Activated T-helper 17 cell treated with anti-CD3 and anti-CD28 coated beads, Interleukin-2, amount 50 U/mL, for 72 hours (primary cell): ENCODE measurements around the gene SHISA6. TPM values are rescaled to one million over a fixed set of nuclear protein-coding genes. Genes with fewer than 3 reads are reported as not detected.

Experiments
- ATAC-seq: fragments of 150-1000 bp; cut with Tn5 transposase; replicated peaks from 2 replicates; pipeline ENCODE4 v1.10.0; 2021; ENCODE audit warnings: mild to moderate bottlenecking, moderate library complexity
- H3K27ac Mint-ChIP-seq: one replicate; pipeline ENCODE4 v1.8.0; 2022; ENCODE audit warnings: mixed read lengths
- H3K27me3 Mint-ChIP-seq: one replicate; pipeline ENCODE4 v1.8.0; 2022; ENCODE audit warnings: mixed read lengths
- H3K36me3 Mint-ChIP-seq: one replicate; pipeline ENCODE4 v1.8.0; 2022; ENCODE audit warnings: low read depth, mild to moderate bottlenecking, mixed read lengths
- H3K4me1 Mint-ChIP-seq: one replicate; pipeline ENCODE4 v1.8.0; 2022; ENCODE audit warnings: mixed read lengths
- H3K4me3 Mint-ChIP-seq: one replicate; pipeline ENCODE4 v1.8.0; 2022; ENCODE audit warnings: mild to moderate bottlenecking, mixed read lengths
- H3K9me3 Mint-ChIP-seq: one replicate; pipeline ENCODE4 v1.8.0; 2022; ENCODE audit warnings: mixed read lengths
- total RNA-seq, 2 donors: library from RNA; stranded (reverse); gene quantifications; one replicate each; pipeline ENCODE4 v1.2.3, GENCODE V29; 2022

The SHISA6 gene
- total RNA-seq, 2 donors from 2014 or later: not detected

DNA sequence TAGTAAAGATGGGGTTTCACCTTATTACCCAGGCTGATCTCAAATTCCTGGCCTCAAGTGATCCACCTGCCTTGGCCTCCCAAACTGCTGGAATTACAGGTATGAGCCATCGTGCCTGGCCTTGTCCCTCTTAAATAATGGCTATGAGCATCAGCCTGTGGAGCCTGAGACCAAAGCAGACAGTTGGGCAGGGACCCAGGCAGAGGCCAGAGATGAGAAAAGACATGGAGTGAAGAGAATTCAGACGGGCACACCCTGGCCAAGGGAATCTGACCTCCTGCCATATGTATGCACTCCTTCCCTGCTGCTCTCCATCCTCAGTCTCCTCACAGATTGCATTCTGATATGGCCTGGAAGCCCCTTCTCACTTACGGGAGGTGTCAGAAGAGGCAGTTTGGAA is 258.9 kb downstream of the SHISA6 start:
- peaks cover 14% of the 10 kb centered on the region for H3K9me3 Mint-ChIP-seq
- no peaks in the 10 kb centered on the region for H3K36me3 Mint-ChIP-seq
- no peak for ATAC-seq
- no peaks in the 10 kb centered on the region for H3K27me3 Mint-ChIP-seq
- no peaks in the 10 kb centered on the region for H3K4me1 Mint-ChIP-seq
- H3K27ac Mint-ChIP-seq: no peak overlapping the region
- H3K4me3 Mint-ChIP-seq: no peak overlapping the region

DNA sequence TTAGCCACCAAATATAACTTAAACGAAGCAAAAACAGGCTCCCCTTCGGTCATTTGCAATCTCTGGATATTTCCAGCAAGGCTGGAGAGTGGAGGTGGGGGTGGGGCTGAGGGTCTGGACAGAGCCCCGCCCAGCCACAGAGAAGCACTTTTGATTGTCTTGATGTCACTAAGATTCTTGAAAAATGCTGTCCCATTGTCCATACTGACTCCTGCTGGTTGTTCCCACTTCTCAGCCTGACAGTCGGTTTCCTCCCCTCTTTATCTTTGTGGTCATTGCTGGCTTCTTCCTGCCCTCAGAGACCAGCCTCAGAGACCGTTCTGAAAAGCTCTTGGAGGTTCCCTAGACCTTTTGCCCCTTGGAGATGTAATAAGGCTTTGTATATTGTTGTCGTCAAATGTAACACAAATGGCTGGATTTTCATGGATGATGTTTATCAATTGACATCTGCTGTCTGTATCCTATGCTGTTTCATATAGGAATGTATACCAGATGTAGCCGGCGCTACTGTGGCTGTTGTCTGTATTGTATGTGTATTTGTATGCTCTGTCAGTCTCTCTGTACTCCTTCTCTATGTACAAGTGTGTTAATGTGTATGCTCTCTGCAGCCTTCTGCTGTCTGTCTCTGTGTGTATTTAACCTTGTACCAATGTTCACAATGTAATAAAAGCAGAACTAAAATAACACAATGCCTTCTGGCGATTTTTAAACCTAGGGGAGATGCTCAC is 262.5 kb downstream of the SHISA6 start:
- Mint-ChIP-seq H3K27me3 (no peaks in the 10 kb centered on the region), H3K27ac (no peak overlapping the region), H3K4me3 (no peak overlapping the region), H3K4me1 (no peaks in the 10 kb centered on the region), H3K36me3 (no peaks in the 10 kb centered on the region), H3K9me3 (peaks cover 20% of the 10 kb centered on the region)
- no peak for ATAC-seq

DNA sequence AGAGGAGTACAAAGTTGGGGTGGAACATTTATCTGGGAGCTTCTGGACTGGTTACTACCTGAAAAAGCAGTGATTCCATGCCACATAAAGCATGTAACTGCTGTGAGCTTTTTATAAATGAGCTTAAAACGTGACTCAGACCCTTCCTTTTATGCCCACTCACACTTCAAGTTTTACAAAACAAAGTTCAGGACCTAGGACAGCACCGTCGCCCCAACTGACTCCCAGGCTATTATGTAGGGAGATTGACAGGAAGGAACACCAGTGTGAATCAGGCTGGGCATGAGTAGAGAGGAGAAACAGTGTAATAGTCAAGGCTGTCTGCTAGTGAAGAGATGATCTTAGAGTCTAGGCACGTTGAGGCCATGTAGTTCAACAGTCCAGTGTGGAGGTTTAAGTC is 265.6 kb downstream of the SHISA6 start:
- no peaks in the 10 kb centered on the region for H3K27me3 Mint-ChIP-seq
- no peak overlapping the region for H3K4me3 Mint-ChIP-seq
- H3K9me3 Mint-ChIP-seq: peaks cover 20% of the 10 kb centered on the region
- no peaks in the 10 kb centered on the region for H3K36me3 Mint-ChIP-seq
- no peak overlapping the region for H3K27ac Mint-ChIP-seq
- H3K4me1 Mint-ChIP-seq: no peaks in the 10 kb centered on the region
- no peak for ATAC-seq

DNA sequence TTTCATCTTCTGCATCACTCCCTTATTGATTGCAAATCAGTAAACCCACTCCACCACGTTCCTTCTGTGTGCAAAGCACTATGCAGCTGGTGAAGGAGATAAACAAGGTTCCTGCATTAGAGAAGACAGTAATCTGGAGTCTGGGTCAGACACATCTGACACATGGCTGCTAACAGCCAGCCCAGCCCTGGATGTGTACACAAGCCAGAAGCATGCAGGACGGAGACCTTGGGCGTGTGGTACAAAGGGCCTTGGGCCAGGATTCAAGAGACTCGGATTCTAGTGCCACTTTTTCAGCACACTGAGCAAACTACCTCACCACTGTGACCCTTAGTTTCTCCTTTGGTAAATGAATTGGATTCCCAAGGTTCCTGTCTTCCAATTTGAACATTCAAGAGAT is 270.7 kb downstream of the SHISA6 start:
- H3K27me3 Mint-ChIP-seq: no peaks in the 10 kb centered on the region
- no peak overlapping the region for H3K4me3 Mint-ChIP-seq
- ATAC-seq: no peak
- H3K9me3 Mint-ChIP-seq: peaks cover 12% of the 10 kb centered on the region
- no peaks in the 10 kb centered on the region for H3K4me1 Mint-ChIP-seq
- no peaks in the 10 kb centered on the region for H3K36me3 Mint-ChIP-seq
- H3K27ac Mint-ChIP-seq: no peak overlapping the region

DNA sequence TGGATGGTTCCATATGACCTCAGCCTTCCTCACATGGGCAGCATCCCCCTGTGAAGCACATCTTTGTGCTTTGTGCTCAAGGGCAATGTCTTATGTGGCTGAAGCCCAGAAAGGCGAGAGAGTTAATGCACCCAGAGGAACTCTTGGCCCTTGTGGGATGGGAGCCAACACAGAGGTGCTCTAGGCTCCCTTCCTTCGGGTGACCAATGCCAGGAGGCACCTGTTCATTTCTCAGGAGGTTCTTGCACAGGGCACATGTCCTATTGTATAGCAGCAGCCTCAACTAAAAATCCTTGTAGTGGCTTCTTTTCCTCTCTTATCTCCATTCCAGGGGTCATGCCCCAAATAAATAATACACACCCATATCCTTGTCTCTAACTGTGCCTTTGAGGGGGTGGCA is 273.6 kb downstream of the SHISA6 start:
- ATAC-seq: no peak
- Mint-ChIP-seq H3K4me3 (no peak overlapping the region), H3K36me3 (no peaks in the 10 kb centered on the region), H3K27ac (no peak overlapping the region), H3K4me1 (no peaks in the 10 kb centered on the region), H3K9me3 (peaks cover 3% of the 10 kb centered on the region), H3K27me3 (no peaks in the 10 kb centered on the region)

DNA sequence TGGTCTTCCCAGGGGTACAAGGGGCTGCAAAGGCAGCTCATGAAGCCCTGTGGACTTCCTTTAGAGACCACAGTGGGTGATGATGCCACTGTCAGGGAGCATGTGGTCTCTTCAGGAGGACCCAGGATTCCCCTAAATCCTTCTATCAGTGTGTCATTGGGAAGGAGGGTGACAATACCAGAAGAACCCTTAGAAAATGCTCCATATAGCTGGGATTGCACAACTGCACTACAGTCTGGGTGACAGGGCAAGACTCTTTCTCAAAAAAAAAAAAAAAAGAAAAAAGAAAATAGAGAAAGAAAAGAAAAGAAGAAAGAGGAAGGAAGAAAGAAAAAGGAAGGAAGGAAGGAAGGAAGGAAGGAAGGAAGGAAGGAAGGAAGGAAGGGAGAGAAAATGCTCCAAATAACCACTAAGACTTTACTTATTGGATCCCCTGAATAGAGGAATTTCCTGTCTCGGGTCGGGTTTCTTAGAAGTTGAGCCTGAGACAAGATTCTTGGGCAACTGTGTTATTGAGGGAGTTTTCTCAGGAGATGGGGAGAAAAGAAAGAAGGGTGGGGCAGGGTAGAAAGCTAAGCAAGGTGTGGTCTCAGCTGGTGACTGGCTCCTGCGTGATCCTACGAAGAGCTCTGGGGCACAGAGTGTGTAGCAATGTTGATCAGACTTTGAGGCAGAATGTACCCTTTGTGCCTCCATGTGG is 274.1 kb downstream of the SHISA6 start:
- ATAC-seq: no peak
- no peak overlapping the region for H3K4me3 Mint-ChIP-seq
- H3K9me3 Mint-ChIP-seq: peaks cover under 1% of the 10 kb centered on the region
- H3K27ac Mint-ChIP-seq: no peak overlapping the region
- no peaks in the 10 kb centered on the region for H3K36me3 Mint-ChIP-seq
- H3K4me1 Mint-ChIP-seq: no peaks in the 10 kb centered on the region
- no peaks in the 10 kb centered on the region for H3K27me3 Mint-ChIP-seq

DNA sequence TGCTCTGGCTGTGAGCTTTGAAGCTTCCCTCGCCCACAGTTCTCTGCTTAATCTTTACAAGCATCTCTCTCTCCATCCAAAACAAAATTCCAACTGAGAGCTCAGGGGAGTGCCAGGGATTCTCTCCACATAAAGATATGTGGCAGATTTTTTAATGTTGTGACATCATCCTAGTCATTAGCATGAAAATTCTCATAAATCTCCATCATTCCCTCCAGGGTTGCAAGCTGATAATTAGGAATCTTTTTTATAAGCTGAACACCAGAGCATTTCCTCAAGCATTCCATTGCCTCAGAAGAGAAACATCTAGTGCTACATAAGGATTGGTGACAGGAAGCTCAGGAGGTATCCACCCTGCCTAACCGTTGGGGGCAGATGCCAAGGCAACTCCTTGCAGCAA is 274.9 kb downstream of the SHISA6 start:
- Mint-ChIP-seq H3K27me3 (no peaks in the 10 kb centered on the region), H3K4me1 (no peaks in the 10 kb centered on the region), H3K9me3 (no peaks in the 10 kb centered on the region), H3K27ac (no peak overlapping the region), H3K36me3 (no peaks in the 10 kb centered on the region), H3K4me3 (no peak overlapping the region)
- ATAC-seq: no peak

DNA sequence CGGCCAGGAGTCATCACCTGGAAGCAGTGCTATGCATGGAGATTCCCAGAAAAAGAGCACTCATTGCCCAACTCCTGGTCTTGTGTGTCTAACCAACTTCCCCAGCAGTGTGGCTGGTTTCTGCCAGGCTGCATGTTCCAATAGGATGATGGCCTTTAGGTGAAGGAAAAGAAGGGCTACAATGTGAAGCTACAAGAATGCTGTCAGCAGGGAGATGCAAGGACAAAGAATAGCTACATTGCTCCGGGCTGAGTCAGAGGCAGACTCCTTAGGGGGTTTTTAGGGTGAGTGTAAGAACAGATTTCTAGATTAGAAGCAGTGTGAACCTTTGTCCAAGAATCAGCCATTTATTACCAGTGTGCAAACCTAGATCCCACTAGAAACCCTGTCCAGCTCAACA is 294.2 kb downstream of the SHISA6 start:
- H3K27ac Mint-ChIP-seq: no peak overlapping the region
- ATAC-seq: no peak
- H3K4me1 Mint-ChIP-seq: no peaks in the 10 kb centered on the region
- no peaks in the 10 kb centered on the region for H3K36me3 Mint-ChIP-seq
- no peak overlapping the region for H3K4me3 Mint-ChIP-seq
- H3K9me3 Mint-ChIP-seq: no peaks in the 10 kb centered on the region
- H3K27me3 Mint-ChIP-seq: no peaks in the 10 kb centered on the region

DNA sequence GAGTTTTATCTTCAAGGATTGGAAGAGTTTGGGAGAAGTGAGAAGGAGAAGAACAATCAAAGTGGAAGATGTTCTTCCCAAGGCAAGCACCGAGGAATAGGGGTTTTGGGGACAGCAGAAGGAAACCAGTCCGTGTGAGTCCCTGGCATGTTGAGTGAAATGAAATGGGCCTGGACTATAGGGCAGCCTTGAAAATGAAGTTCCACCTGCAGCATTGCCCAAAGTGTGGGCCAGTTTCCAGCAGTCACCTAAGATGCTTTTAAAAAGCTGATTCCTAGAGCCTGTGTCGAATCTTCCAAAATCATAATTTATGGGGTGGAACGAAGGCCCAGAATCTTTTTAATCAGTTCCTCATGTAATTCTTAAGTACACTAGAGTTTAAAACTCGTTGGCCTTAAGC is 297.4 kb downstream of the SHISA6 start:
- no peak for ATAC-seq
- no peaks in the 10 kb centered on the region for H3K4me1 Mint-ChIP-seq
- H3K27me3 Mint-ChIP-seq: no peaks in the 10 kb centered on the region
- H3K27ac Mint-ChIP-seq: no peak overlapping the region
- no peak overlapping the region for H3K4me3 Mint-ChIP-seq
- no peaks in the 10 kb centered on the region for H3K9me3 Mint-ChIP-seq
- H3K36me3 Mint-ChIP-seq: no peaks in the 10 kb centered on the region

DNA sequence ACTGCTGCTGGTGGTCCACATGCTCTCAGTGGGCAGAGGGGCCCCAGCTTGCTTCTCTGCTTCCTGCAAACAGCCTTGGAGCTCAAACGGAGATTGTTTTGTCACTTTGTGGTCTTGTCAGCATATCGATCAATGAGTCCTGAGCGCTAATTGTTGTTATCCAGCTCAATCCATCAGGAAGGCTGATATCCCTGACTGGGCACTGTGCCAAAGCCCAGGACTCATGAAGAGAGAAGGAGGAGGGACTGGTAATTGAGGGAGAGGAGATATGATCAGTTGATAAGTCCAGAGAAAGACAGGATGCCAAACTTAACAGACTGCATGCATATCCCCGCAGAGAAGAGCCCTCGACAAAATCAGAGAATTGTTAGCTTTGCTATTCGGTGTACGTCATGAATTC is 298.6 kb downstream of the SHISA6 start:
- Mint-ChIP-seq H3K36me3 (no peaks in the 10 kb centered on the region), H3K4me3 (no peak overlapping the region), H3K9me3 (no peaks in the 10 kb centered on the region), H3K4me1 (no peaks in the 10 kb centered on the region), H3K27ac (no peak overlapping the region), H3K27me3 (no peaks in the 10 kb centered on the region)
- no peak for ATAC-seq

DNA sequence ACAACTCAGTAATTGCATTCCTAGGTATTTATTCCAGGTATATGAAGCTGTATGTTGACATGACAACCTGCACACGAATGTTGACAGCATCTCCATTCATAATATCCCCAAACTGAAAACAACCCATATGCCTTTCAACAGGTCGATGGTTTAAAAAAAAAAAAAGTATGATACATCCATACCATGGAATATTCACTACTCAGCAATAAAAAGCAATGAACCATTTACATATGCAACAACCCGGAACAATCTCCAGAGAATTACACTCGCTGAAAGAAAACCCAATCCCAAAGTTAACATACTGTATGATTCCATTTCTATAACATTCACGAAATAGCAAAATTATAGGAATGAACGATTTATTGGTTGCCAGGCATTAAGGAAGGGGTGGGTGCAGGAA is 304.0 kb downstream of the SHISA6 start:
- no peak overlapping the region for H3K4me3 Mint-ChIP-seq
- H3K4me1 Mint-ChIP-seq: no peaks in the 10 kb centered on the region
- no peaks in the 10 kb centered on the region for H3K36me3 Mint-ChIP-seq
- H3K9me3 Mint-ChIP-seq: peaks cover 4% of the 10 kb centered on the region
- ATAC-seq: no peak
- H3K27me3 Mint-ChIP-seq: no peaks in the 10 kb centered on the region
- H3K27ac Mint-ChIP-seq: no peak overlapping the region

DNA sequence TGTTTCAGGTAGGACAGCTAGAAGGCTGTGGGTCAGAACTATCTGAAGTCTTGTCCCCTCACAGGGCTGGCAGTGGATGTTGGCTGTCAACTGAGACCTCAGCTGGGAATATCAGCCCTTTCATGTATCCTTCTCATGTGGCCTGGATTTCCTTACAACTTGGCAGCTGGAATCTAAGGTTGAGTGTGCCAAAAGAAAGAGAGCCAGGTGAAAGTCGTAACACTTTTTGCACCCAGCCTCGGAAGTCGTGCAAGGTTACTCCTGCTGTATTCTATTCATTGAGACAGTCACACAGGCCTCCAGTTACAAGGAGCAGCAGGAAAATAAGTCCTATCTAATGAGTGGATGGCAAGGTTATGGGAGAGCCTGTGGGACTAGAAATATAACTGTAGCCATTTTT is 304.7 kb downstream of the SHISA6 start:
- ATAC-seq: no peak
- Mint-ChIP-seq H3K9me3 (peaks cover 9% of the 10 kb centered on the region), H3K4me3 (no peak overlapping the region), H3K36me3 (no peaks in the 10 kb centered on the region), H3K27me3 (no peaks in the 10 kb centered on the region), H3K27ac (no peak overlapping the region), H3K4me1 (no peaks in the 10 kb centered on the region)

DNA sequence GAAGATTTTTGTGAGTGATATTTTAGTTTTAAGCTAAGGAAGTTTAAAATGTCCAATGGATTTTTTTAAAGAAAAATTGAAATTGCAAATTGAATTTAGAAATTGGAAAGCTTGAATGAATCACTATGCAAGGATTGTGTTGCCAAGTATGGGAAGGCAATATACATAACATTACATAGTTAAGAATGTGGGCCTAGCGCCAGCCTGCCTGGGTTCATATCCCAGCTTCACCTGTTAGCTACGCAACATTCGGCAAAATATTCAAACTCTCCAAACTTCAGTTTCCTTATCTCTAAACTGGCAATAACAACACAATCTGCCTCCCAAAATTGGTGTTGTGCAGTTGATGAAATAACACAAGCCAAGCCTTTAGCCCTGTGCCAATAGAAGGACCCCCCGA is 306.8 kb downstream of the SHISA6 start:
- ATAC-seq: no peak
- H3K4me1 Mint-ChIP-seq: no peaks in the 10 kb centered on the region
- H3K4me3 Mint-ChIP-seq: no peak overlapping the region
- H3K27ac Mint-ChIP-seq: no peak overlapping the region
- no peaks in the 10 kb centered on the region for H3K36me3 Mint-ChIP-seq
- H3K27me3 Mint-ChIP-seq: no peaks in the 10 kb centered on the region
- peaks cover 15% of the 10 kb centered on the region for H3K9me3 Mint-ChIP-seq

DNA sequence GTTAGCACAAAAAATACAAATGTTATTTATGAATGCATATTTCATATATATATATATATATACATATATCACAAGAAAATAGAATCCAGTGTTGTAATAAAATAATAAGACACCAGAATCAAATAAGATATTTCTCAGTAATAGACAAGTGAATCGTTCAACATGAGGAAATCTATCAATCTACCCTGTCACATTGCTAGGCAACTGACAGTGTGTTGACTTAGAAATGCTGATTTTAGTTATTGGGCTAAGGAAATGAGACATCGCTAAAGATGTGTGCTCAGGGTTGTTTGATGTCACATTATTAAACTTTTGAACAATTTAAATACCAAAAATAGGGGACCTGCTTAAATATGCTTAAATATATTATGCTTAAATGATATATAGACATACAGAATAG is 307.4 kb downstream of the SHISA6 start:
- H3K27me3 Mint-ChIP-seq: no peaks in the 10 kb centered on the region
- no peak overlapping the region for H3K27ac Mint-ChIP-seq
- H3K36me3 Mint-ChIP-seq: no peaks in the 10 kb centered on the region
- peaks cover 17% of the 10 kb centered on the region for H3K9me3 Mint-ChIP-seq
- no peak for ATAC-seq
- H3K4me3 Mint-ChIP-seq: no peak overlapping the region
- H3K4me1 Mint-ChIP-seq: no peaks in the 10 kb centered on the region

DNA sequence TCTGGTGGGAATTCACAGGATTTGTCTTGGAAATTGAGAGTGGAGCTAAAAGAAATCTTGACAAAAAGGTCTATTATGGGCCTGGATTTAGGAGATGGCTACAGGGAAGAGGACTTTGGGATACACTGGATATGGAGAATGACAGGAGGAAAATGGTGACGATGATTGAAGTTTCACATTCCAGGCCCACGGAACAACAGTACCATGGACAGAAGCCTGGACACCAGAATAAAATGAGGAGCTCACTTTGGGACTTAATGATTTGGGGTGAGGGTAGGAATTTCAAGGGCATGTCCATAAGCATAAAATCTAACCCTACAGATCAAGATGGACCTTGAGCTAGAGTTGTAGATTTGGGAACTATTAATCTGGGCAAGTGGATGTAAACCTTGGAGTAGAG is 309.4 kb downstream of the SHISA6 start:
- no peaks in the 10 kb centered on the region for H3K4me1 Mint-ChIP-seq
- ATAC-seq: no peak
- H3K36me3 Mint-ChIP-seq: no peaks in the 10 kb centered on the region
- H3K9me3 Mint-ChIP-seq: peaks cover 22% of the 10 kb centered on the region
- H3K27me3 Mint-ChIP-seq: no peaks in the 10 kb centered on the region
- no peak overlapping the region for H3K27ac Mint-ChIP-seq
- H3K4me3 Mint-ChIP-seq: no peak overlapping the region
